H9 (cell line): ENCODE results near the gene KCNN3. TPM values are rescaled to one million over a fixed set of nuclear protein-coding genes. Genes with fewer than 3 reads are reported as not detected.

ENCODE experiments used
- DNase-seq: peaks from one replicate; pipeline ENCODE4 v3.0.0-alpha.2; 2017
- H2AFZ ChIP-seq: one replicate; pipeline ENCODE4 v1.6.1; 2013; ENCODE audit warnings: mild to moderate bottlenecking, low read length, control low read depth, moderate library complexity
- H2AK5ac ChIP-seq: 2 replicates; pipeline ENCODE4 v1.6.1; 2013; ENCODE audit warnings: low read length, control low read depth, mixed read lengths; ENCODE audit not compliant: insufficient read length
- H2BK120ac ChIP-seq: one replicate; pipeline ENCODE4 v1.6.1; 2013; ENCODE audit warnings: low read depth, mild to moderate bottlenecking, low read length, control low read depth, inconsistent platforms; ENCODE audit not compliant: poor library complexity, severe bottlenecking
- H2BK12ac ChIP-seq: 2 replicates; pipeline ENCODE4 v1.6.1; 2013; ENCODE audit warnings: low read length, control low read depth, mixed read lengths, low read depth; ENCODE audit not compliant: insufficient read length
- H2BK15ac ChIP-seq: 2 replicates; pipeline ENCODE4 v1.6.1; 2013; ENCODE audit warnings: low read depth, low read length, control low read depth
- H2BK20ac ChIP-seq: one replicate; pipeline ENCODE4 v1.6.1; 2013; ENCODE audit warnings: low read depth, mild to moderate bottlenecking, low read length, control low read depth, inconsistent platforms; ENCODE audit not compliant: poor library complexity, severe bottlenecking
- H2BK5ac ChIP-seq: 2 replicates; pipeline ENCODE4 v1.6.1; 2013; ENCODE audit warnings: low read length, control low read depth, mixed read lengths; ENCODE audit not compliant: insufficient read length
- H3K14ac ChIP-seq: 2 replicates; pipeline ENCODE4 v1.6.1; 2013; ENCODE audit warnings: low read length, control low read depth; ENCODE audit not compliant: insufficient read depth
- H3K18ac ChIP-seq: 2 replicates; pipeline ENCODE4 v1.6.1; 2013; ENCODE audit warnings: low read depth, mild to moderate bottlenecking, mixed read lengths, low read length, control low read depth; ENCODE audit not compliant: insufficient read length
- H3K23ac ChIP-seq: 2 replicates; pipeline ENCODE4 v1.6.1; 2013; ENCODE audit warnings: low read length, control low read depth, mixed read lengths, low read depth; ENCODE audit not compliant: insufficient read length
- H3K23me2 ChIP-seq: 2 replicates; pipeline ENCODE4 v1.6.1; 2013; ENCODE audit warnings: low read depth, mild to moderate bottlenecking, mixed read lengths, low read length, control low read depth; ENCODE audit not compliant: insufficient read length, poor library complexity, severe bottlenecking
- H3K27ac ChIP-seq: 2 replicates; pipeline ENCODE4 v1.5.1; 2013; ENCODE audit warnings: low read length, control low read depth, mixed read lengths, low read depth; ENCODE audit not compliant: insufficient read length
- H3K27me3 ChIP-seq: 2 replicates; pipeline ENCODE4 v1.6.1; 2013; ENCODE audit warnings: low read length, control low read depth, inconsistent platforms; ENCODE audit not compliant: insufficient read depth
- H3K4ac ChIP-seq: 2 replicates; pipeline ENCODE4 v1.6.1; 2013; ENCODE audit warnings: low read depth, mild to moderate bottlenecking, control low read depth, inconsistent platforms, low read length, moderate library complexity
- H3K4me1 ChIP-seq: 2 replicates; pipeline ENCODE4 v1.6.1; 2013; ENCODE audit warnings: low read length, control low read depth, inconsistent platforms; ENCODE audit not compliant: insufficient read depth
- H3K4me2 ChIP-seq: 2 replicates; pipeline ENCODE4 v1.6.1; 2013; ENCODE audit warnings: low read length, control low read depth, mixed read lengths; ENCODE audit not compliant: insufficient read length, insufficient read depth
- H3K56ac ChIP-seq: 2 replicates; pipeline ENCODE4 v1.6.1; 2013; ENCODE audit warnings: low read depth, mild to moderate bottlenecking, mixed read lengths, low read length, control low read depth; ENCODE audit not compliant: insufficient read length
- H3K79me1 ChIP-seq: 2 replicates; pipeline ENCODE4 v1.6.1; 2013; ENCODE audit warnings: low read depth, mild to moderate bottlenecking, moderate library complexity, low read length, control low read depth, inconsistent platforms; ENCODE audit not compliant: insufficient read depth, poor library complexity, severe bottlenecking
- H3K79me2 ChIP-seq: 2 replicates; pipeline ENCODE4 v1.6.1; 2013; ENCODE audit warnings: low read length, control low read depth, inconsistent platforms; ENCODE audit not compliant: insufficient read depth
- H3K9ac ChIP-seq: 2 replicates; pipeline ENCODE4 v1.6.1; 2013; ENCODE audit warnings: low read length, control low read depth, mixed read lengths; ENCODE audit not compliant: insufficient read length; ENCODE audit errors: extremely low read depth
- H3K9me3 ChIP-seq: one replicate; pipeline ENCODE4 v1.6.1; 2013; ENCODE audit warnings: low read depth, low read length, inconsistent platforms; ENCODE audit not compliant: control insufficient read depth
- H3T11ph ChIP-seq: one replicate; pipeline ENCODE4 v1.6.1; 2013; ENCODE audit warnings: mild to moderate bottlenecking, low read length, control low read depth, inconsistent platforms
- H4K20me1 ChIP-seq: one replicate; pipeline ENCODE4 v1.6.1; 2013; ENCODE audit not compliant: control insufficient read depth, insufficient read length, insufficient read depth
- H4K5ac ChIP-seq: 2 replicates; pipeline ENCODE4 v1.6.1; 2013; ENCODE audit warnings: low read depth, mild to moderate bottlenecking, mixed read lengths, low read length, control low read depth; ENCODE audit not compliant: insufficient read length
- H4K8ac ChIP-seq: replicated peaks from 2 replicates; pipeline ENCODE4 v1.6.1; 2013; ENCODE audit warnings: low read length, control low read depth, mixed read lengths, low read depth; ENCODE audit not compliant: insufficient read length
- H4K91ac ChIP-seq: 2 replicates; pipeline ENCODE4 v1.6.1; 2013; ENCODE audit warnings: low read depth, mild to moderate bottlenecking, moderate library complexity, mixed read lengths, low read length, control low read depth; ENCODE audit not compliant: insufficient read length
- H3K27ac Mint-ChIP-seq, 3 experiments: 2 replicates in 2 of 3; 3 replicates in 1 of 3; pipeline ENCODE4 v1.8.0; 2020 to 2021; ENCODE audit warnings: mixed read lengths in 3 of 3, mild to moderate bottlenecking in 1 of 3, moderate library complexity in 1 of 3
- H3K27me3 Mint-ChIP-seq: 2 replicates; pipeline ENCODE4 v1.8.0; 2021; ENCODE audit warnings: low read depth, mild to moderate bottlenecking, moderate library complexity, mixed read lengths
- H3K36me3 Mint-ChIP-seq, 3 experiments: 2 replicates in 2 of 3; 3 replicates in 1 of 3; pipeline ENCODE4 v1.8.0; 2020 to 2021; ENCODE audit warnings: low read depth in 3 of 3, mixed read lengths in 3 of 3; ENCODE audit not compliant: insufficient read depth in 1 of 3
- H3K4me1 Mint-ChIP-seq, 2 experiments: 2 replicates each; pipeline ENCODE4 v1.8.0; 2020; ENCODE audit warnings: mixed read lengths in 2 of 2
- H3K4me3 Mint-ChIP-seq, 2 experiments: 2 replicates in 1 of 2; 3 replicates in 1 of 2; pipeline ENCODE4 v1.8.0; 2020 to 2021; ENCODE audit warnings: mild to moderate bottlenecking in 2 of 2, mixed read lengths in 2 of 2, moderate library complexity in 1 of 2
- H3K9me3 Mint-ChIP-seq, 2 experiments: 2 replicates in 1 of 2; 3 replicates in 1 of 2; pipeline ENCODE4 v1.8.0; 2020; ENCODE audit warnings: mild to moderate bottlenecking in 2 of 2, mixed read lengths in 2 of 2, moderate library complexity in 1 of 2
- WGBS: extraction: QIAGEN DNeasy Blood & Tissue Kit; methylation state at CpG from one replicate; pipeline ENCODE4 v1.1.7; 2013; ENCODE audit warnings: missing lambda C conversion rate, low lambda C conversion rate, mixed read lengths; ENCODE audit not compliant: insufficient read length; ENCODE audit errors: extremely low coverage; 5-methylcytosine and 5-hydroxymethylcytosine counted together
- total RNA-seq: library from RNA; stranded (reverse); gene quantifications from 2 replicates; pipeline ENCODE4 v1.2.1, GENCODE V29; 2021
- TF ChIP-seq, protein P1 (sequence below): fragments of 200-600 bp; sonication (generic); conservative IDR thresholded peaks from 3 replicates; pipeline ENCODE4 v1.8.0; 2021; ENCODE audit warnings: antibody characterized with exemption, mild to moderate bottlenecking

The KCNN3 gene
- total RNA-seq, 1 experiment from 2014 or later = 0.83 TPM

DNA sequence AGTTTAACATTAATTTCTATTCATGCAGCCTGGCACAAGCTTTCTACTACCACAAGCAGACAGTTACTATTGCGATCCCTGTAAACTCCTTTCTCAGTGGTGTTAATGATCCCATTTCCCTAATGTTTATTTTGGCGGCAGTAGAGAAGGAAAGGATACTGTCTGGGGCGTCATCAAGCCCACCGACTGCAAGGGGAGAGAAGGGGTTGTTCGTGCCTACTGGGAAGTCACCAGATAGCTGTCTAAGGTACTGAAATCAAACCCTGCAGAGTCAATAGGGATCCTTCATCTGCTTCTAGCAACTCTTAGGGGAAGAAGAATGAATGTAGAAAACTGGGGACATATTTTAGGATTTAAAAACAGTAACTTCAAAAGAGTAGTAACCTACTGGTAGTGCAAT lies 166.9 kb downstream of the KCNN3 start:
- Histone ChIP-seq H2BK12ac (no peak overlapping the region), H4K5ac (no peak overlapping the region), H2BK120ac (no peak overlapping the region), H3K4me1 (no peaks in the 10 kb centered on the region), H2AFZ (no peak overlapping the region), H2BK20ac (no peak overlapping the region), H2AK5ac (no peak overlapping the region), H3K27me3 (no peaks in the 10 kb centered on the region), H3K79me1 (no peaks in the 10 kb centered on the region), H4K20me1 (no peaks in the 10 kb centered on the region), H3K18ac (no peak overlapping the region), H4K91ac (no peak overlapping the region), H4K8ac (no peak overlapping the region), H3K27ac (no peak overlapping the region), H3K4me2 (no peak overlapping the region), H3K9ac (no peak overlapping the region), H3K14ac (no peak overlapping the region), H3K79me2 (no peaks in the 10 kb centered on the region), H2BK15ac (no peak overlapping the region), H3K23me2 (no peaks in the 10 kb centered on the region), H3K23ac (no peak overlapping the region), H3T11ph (no peak overlapping the region), H2BK5ac (no peak overlapping the region), H3K9me3 (no peaks in the 10 kb centered on the region), H3K56ac (no peak overlapping the region), H3K4ac (no peak overlapping the region)
- no peak overlapping the region for H3K4me3 Mint-ChIP-seq
- no peak for DNase-seq
- H3K27ac Mint-ChIP-seq = no peak overlapping the region
- peaks cover 0 to 9% of the 10 kb centered on the region in 2 experiments; a peak in 3 of 4 replicates for H3K4me1 Mint-ChIP-seq
- H3K36me3 Mint-ChIP-seq = no peaks in the 10 kb centered on the region
- H3K9me3 Mint-ChIP-seq = no peaks in the 10 kb centered on the region
- peaks cover 5% of the 10 kb centered on the region; the same call in 1 of the 2 replicates for H3K27me3 Mint-ChIP-seq
- WGBS = no CpG with 5 or more reads among the region's 5 CpGs
- TF ChIP-seq, protein P1, sequence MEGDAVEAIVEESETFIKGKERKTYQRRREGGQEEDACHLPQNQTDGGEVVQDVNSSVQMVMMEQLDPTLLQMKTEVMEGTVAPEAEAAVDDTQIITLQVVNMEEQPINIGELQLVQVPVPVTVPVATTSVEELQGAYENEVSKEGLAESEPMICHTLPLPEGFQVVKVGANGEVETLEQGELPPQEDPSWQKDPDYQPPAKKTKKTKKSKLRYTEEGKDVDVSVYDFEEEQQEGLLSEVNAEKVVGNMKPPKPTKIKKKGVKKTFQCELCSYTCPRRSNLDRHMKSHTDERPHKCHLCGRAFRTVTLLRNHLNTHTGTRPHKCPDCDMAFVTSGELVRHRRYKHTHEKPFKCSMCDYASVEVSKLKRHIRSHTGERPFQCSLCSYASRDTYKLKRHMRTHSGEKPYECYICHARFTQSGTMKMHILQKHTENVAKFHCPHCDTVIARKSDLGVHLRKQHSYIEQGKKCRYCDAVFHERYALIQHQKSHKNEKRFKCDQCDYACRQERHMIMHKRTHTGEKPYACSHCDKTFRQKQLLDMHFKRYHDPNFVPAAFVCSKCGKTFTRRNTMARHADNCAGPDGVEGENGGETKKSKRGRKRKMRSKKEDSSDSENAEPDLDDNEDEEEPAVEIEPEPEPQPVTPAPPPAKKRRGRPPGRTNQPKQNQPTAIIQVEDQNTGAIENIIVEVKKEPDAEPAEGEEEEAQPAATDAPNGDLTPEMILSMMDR = no peak
